Loucy (cell line): ENCODE results near the gene GRIA3.

ENCODE experiments used
- H2AFZ ChIP-seq: fragments of 200-600 bp; sonication (generic); 2 replicates; pipeline ENCODE4 v1.6.0; 2016; ENCODE audit warnings: antibody characterized with exemption, mild to moderate bottlenecking, low read length, moderate library complexity
- H3F3A ChIP-seq: fragments of 200-600 bp; 2 replicates; pipeline ENCODE4 v1.6.0; 2016; ENCODE audit warnings: antibody characterized with exemption, low read depth, mild to moderate bottlenecking
- H3K27me3 ChIP-seq: fragments of 200-600 bp; sonication (generic); 2 replicates; pipeline ENCODE4 v1.6.1; 2014; ENCODE audit warnings: low read length, mild to moderate bottlenecking; ENCODE audit not compliant: insufficient read depth, poor library complexity, severe bottlenecking
- H3K36me3 ChIP-seq: fragments of 200-600 bp; sonication (generic); 2 replicates; pipeline ENCODE4 v1.6.1; 2016; ENCODE audit warnings: low read length; ENCODE audit not compliant: insufficient read depth
- H3K4me1 ChIP-seq: fragments of 200-600 bp; sonication (generic); 2 replicates; pipeline ENCODE4 v1.5.1; 2014; ENCODE audit warnings: low read length, mild to moderate bottlenecking; ENCODE audit not compliant: insufficient read depth, poor library complexity, severe bottlenecking
- H3K4me2 ChIP-seq: fragments of 200-600 bp; sonication (generic); 2 replicates; pipeline ENCODE4 v1.6.0; 2014; ENCODE audit warnings: antibody characterized with exemption, low read length, low read depth, mild to moderate bottlenecking; ENCODE audit not compliant: poor library complexity, severe bottlenecking
- H3K4me3 ChIP-seq: fragments of 200-600 bp; sonication (generic); 2 replicates; pipeline ENCODE4 v1.5.1; 2014; ENCODE audit warnings: low read length, mild to moderate bottlenecking, mixed read lengths; ENCODE audit not compliant: poor library complexity, severe bottlenecking
- H3K79me2 ChIP-seq: fragments of 200-600 bp; sonication (generic); 2 replicates; pipeline ENCODE4 v1.6.1; 2014; ENCODE audit warnings: low read length; ENCODE audit not compliant: insufficient read depth
- H3K9ac ChIP-seq: fragments of 200-600 bp; sonication (generic); 2 replicates; pipeline ENCODE4 v1.6.0; 2014; ENCODE audit warnings: mild to moderate bottlenecking, low read depth, low read length, moderate library complexity; ENCODE audit not compliant: poor library complexity, severe bottlenecking
- H3K9me2 ChIP-seq: fragments of 200-600 bp; sonication (generic); replicated peaks from 2 replicates; pipeline ENCODE4 v1.6.1; 2016; ENCODE audit warnings: low read depth, low read length, mixed read lengths
- H3K9me3 ChIP-seq: fragments of 200-600 bp; sonication (generic); 2 replicates; pipeline ENCODE4 v1.6.1; 2014; ENCODE audit warnings: mild to moderate bottlenecking, antibody characterized with exemption, low read length, low read depth; ENCODE audit not compliant: insufficient read depth
- H4K20me1 ChIP-seq: fragments of 200-600 bp; sonication (generic); 2 replicates; pipeline ENCODE4 v1.6.0; 2014; ENCODE audit warnings: antibody characterized with exemption, low read length, mild to moderate bottlenecking; ENCODE audit not compliant: insufficient read depth, poor library complexity, severe bottlenecking
- EZH2phosphoT487 ChIP-seq: fragments of 200-600 bp; IDR thresholded peaks from 2 replicates; pipeline ENCODE4 v1.6.1; 2018; ENCODE audit warnings: antibody characterized with exemption, mild to moderate bottlenecking, moderate library complexity, borderline replicate concordance
- TF ChIP-seq, protein P1 (sequence below): fragments of 200-600 bp; sonication (generic); conservative IDR thresholded peaks from 2 replicates; pipeline ENCODE4 v1.5.1; 2014; ENCODE audit warnings: mild to moderate bottlenecking, antibody characterized with exemption, low read length

GRIA3 gene

DNA sequence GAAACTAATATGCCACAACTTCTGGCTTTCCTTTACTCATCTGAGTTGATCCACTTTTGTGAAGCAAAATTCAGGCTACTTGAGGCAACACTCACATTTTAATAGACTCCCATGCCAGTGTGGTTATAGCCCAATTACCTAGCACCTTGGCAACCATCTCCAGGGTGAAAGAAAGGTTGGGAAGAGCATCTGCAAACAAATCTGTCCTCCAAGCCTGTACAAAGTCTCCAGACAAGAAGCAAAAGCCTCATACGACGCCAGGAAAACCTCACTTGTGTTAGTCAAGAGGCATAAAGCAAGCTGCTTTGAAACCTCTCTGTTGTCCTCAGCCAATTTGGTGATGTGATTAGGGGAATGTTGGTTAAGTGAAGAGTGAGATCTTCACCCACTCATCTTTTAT, 302.2 kb downstream of the GRIA3 start:
- H3K4me2 ChIP-seq: no peak overlapping the region
- H3K4me3 ChIP-seq: no peak overlapping the region
- H3F3A ChIP-seq: no peaks in the 10 kb centered on the region
- no peaks in the 10 kb centered on the region for H3K36me3 ChIP-seq
- H3K79me2 ChIP-seq: no peaks in the 10 kb centered on the region
- H3K9ac ChIP-seq: no peak overlapping the region
- H4K20me1 ChIP-seq: no peaks in the 10 kb centered on the region
- no peak overlapping the region for H2AFZ ChIP-seq
- no peaks in the 10 kb centered on the region for H3K27me3 ChIP-seq
- no peaks in the 10 kb centered on the region for H3K9me3 ChIP-seq
- H3K9me2 ChIP-seq: no peaks in the 10 kb centered on the region
- H3K4me1 ChIP-seq: no peaks in the 10 kb centered on the region
- TF ChIP-seq, protein P1, sequence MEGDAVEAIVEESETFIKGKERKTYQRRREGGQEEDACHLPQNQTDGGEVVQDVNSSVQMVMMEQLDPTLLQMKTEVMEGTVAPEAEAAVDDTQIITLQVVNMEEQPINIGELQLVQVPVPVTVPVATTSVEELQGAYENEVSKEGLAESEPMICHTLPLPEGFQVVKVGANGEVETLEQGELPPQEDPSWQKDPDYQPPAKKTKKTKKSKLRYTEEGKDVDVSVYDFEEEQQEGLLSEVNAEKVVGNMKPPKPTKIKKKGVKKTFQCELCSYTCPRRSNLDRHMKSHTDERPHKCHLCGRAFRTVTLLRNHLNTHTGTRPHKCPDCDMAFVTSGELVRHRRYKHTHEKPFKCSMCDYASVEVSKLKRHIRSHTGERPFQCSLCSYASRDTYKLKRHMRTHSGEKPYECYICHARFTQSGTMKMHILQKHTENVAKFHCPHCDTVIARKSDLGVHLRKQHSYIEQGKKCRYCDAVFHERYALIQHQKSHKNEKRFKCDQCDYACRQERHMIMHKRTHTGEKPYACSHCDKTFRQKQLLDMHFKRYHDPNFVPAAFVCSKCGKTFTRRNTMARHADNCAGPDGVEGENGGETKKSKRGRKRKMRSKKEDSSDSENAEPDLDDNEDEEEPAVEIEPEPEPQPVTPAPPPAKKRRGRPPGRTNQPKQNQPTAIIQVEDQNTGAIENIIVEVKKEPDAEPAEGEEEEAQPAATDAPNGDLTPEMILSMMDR: no peak
- TF ChIP-seq EZH2phosphoT487: no peak

DNA sequence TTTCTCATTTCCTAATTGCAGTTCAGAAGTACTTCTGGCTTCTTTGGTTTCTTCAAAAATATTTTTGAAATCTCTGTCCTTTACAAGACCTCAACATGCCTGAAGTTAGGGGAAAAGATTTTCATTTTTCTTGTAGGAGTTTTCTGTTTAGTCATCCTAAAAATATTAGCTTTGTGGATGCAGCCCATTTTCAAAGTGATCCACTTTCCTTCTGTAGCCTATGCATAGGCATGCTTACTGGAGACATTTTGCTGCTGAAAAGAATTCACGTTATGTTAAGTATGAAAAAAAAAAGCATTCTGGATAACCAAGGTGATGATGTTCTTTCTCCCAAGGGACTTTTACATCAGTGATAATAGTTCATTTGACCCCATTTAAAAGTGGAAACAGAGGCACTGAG, 303.2 kb downstream of the GRIA3 start:
- no peak for TF ChIP-seq EZH2phosphoT487
- TF ChIP-seq, protein P1: no peak
- Histone ChIP-seq H3K4me2 (no peak overlapping the region), H3F3A (no peaks in the 10 kb centered on the region), H3K4me3 (no peak overlapping the region), H3K36me3 (no peaks in the 10 kb centered on the region), H3K27me3 (no peaks in the 10 kb centered on the region), H3K9ac (no peak overlapping the region), H2AFZ (no peak overlapping the region), H3K9me2 (no peaks in the 10 kb centered on the region), H3K9me3 (no peaks in the 10 kb centered on the region), H4K20me1 (no peaks in the 10 kb centered on the region), H3K79me2 (no peaks in the 10 kb centered on the region), H3K4me1 (no peaks in the 10 kb centered on the region)

DNA sequence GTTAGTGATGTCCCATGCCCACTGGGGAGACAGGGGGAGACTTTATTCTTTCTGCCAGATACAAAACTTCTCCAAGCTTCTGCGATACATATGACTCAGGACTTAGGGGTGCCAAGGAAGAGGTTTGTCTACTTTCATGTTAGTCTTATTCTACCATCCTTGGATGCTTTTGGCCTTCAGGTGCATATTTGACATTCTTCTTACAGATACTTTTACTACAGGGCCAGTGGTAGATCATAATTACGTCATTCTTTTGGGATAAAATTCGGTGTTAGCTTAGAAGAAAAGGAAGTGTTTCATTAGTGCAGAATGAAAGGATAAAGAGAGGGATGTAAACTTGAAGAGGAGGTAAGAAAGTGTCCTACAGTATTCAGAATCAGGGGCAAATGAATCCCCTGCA, 303.6 kb downstream of the GRIA3 start:
- no peaks in the 10 kb centered on the region for H3K9me3 ChIP-seq
- H3K4me3 ChIP-seq: no peak overlapping the region
- no peak overlapping the region for H3K9ac ChIP-seq
- H4K20me1 ChIP-seq: no peaks in the 10 kb centered on the region
- no peak overlapping the region for H3K4me2 ChIP-seq
- H3K4me1 ChIP-seq: no peaks in the 10 kb centered on the region
- H3K9me2 ChIP-seq: no peaks in the 10 kb centered on the region
- no peaks in the 10 kb centered on the region for H3F3A ChIP-seq
- no peak overlapping the region for H2AFZ ChIP-seq
- H3K27me3 ChIP-seq: no peaks in the 10 kb centered on the region
- no peaks in the 10 kb centered on the region for H3K36me3 ChIP-seq
- no peak for TF ChIP-seq EZH2phosphoT487
- TF ChIP-seq, protein P1: no peak
- no peaks in the 10 kb centered on the region for H3K79me2 ChIP-seq
